HepG2 (cell line): ENCODE data around the gene AGMO. TPM values are rescaled to one million over a fixed set of nuclear protein-coding genes. Genes with fewer than 3 reads are reported as not detected.
A peak's percentile ranks its signal among the peaks of the same experiment; 100 is the strongest.

ENCODE experiments used
- ATAC-seq: fragments of 200-7000 bp; cut with Tn5 transposase; 3 replicates; pipeline ENCODE4 v1.9.1; 2020; ENCODE audit warnings: mild to moderate bottlenecking, moderate library complexity
- Bru-seq: library from RNA; stranded (reverse); fragments of 400-500 nt; gene quantifications from one replicate; lab custom pipeline; 2021; lab: Mats Ljungman, UMichigan
- BruChase-seq, 2 experiments: library from RNA; stranded (reverse); fragments of 400-500 nt; gene quantifications; one replicate each; lab custom pipeline; 2021; lab: Mats Ljungman, UMichigan
- BruUV-seq: library from RNA; stranded (reverse); fragments of 400-500 nt; replicated peaks from 2 replicates; lab custom pipeline; 2021; lab: Mats Ljungman, UMichigan
- CTCF ChIA-PET: fragments of 300-600 bp; formaldehyde crosslinking; extraction: SDS; loops from one replicate; lab custom pipeline; 2021; ENCODE audit warnings: low total read pairs, inconsistent platforms, low intra/inter-chr PET ratio; lab: Yijun Ruan, JAX
- POLR2A ChIA-PET: fragments of 350-600 bp; sonication (Branson Sonifier 250); formaldehyde crosslinking; loops from one replicate; lab custom pipeline; 2020; ENCODE audit warnings: antibody characterized with exemption, inconsistent platforms; lab: Yijun Ruan, JAX
- DNase-seq: peaks from one replicate; pipeline ENCODE4 v3.0.0-alpha.2; 2015; ENCODE audit warnings: low spot score
- FAIRE-seq: peaks from 3 replicates; lab custom pipeline; 2011; peaks lifted over from hg19 to GRCh38; lab: Jason Lieb, UNC
- H2AFZ ChIP-seq: one replicate; pipeline ENCODE4 v1.6.1; 2011; ENCODE audit warnings: low read length, inconsistent platforms
- H3K27ac ChIP-seq: fragments of 300-600 bp; 3 replicates; pipeline ENCODE4 v1.8.0; 2011; ENCODE audit warnings: mixed run types, mild to moderate bottlenecking, mixed read lengths, low read length, inconsistent platforms; ENCODE audit not compliant: insufficient read depth; ENCODE audit errors: extremely low read length
- H3K27me3 ChIP-seq, 2 experiments: fragments of 200-600 bp in 1 of 2; 2 replicates in 1 of 2; 3 replicates in 1 of 2; pipeline versions ENCODE4 v1.6.0 to v1.8.0; 2011; ENCODE audit warnings: low read length in 2 of 2, mild to moderate bottlenecking in 2 of 2, moderate library complexity in 2 of 2, inconsistent platforms in 1 of 2; ENCODE audit not compliant: insufficient read depth in 2 of 2, control insufficient read depth in 1 of 2
- H3K36me3 ChIP-seq, 2 experiments: fragments of 200-600 bp in 1 of 2; replicated peaks in 1 of 2; 2 replicates in 1 of 2; 3 replicates in 1 of 2; pipeline versions ENCODE4 v1.5.1 to v1.8.0; 2011; ENCODE audit warnings: low read length in 2 of 2, inconsistent platforms in 1 of 2; ENCODE audit not compliant: insufficient read depth in 2 of 2, control insufficient read depth in 1 of 2
- H3K4me1 ChIP-seq: 2 replicates; pipeline ENCODE4 v1.5.1; 2012; ENCODE audit warnings: low read length, inconsistent platforms; ENCODE audit not compliant: insufficient read depth
- H3K4me2 ChIP-seq: 2 replicates; pipeline ENCODE4 v1.6.0; 2011; ENCODE audit warnings: low read depth, low read length, inconsistent platforms
- H3K4me3 ChIP-seq, 3 experiments: fragments of 200-600 bp in 1 of 3; sonication (generic), shearing (Covaris generic) in 1 of 3; replicated peaks in 1 of 3; 2 replicates each; pipeline ENCODE4 v1.5.1; 2011 to 2016; ENCODE audit warnings: low read length in 3 of 3, inconsistent platforms in 2 of 3, low read depth in 2 of 3, mild to moderate bottlenecking in 2 of 3, control low read depth in 1 of 3, mixed read lengths in 1 of 3; ENCODE audit not compliant: insufficient read depth in 1 of 3
- H3K79me2 ChIP-seq: one replicate; pipeline ENCODE4 v1.6.1; 2011; ENCODE audit warnings: low read length, inconsistent platforms; ENCODE audit not compliant: insufficient read depth
- H3K9ac ChIP-seq: 2 replicates; pipeline ENCODE4 v1.6.0; 2011; ENCODE audit warnings: mild to moderate bottlenecking, low read depth, low read length, inconsistent platforms; ENCODE audit not compliant: insufficient read depth
- H3K9me3 ChIP-seq: 2 replicates; pipeline ENCODE4 v1.5.1; 2012; ENCODE audit warnings: mild to moderate bottlenecking, low read length
- H4K20me1 ChIP-seq: 2 replicates; pipeline ENCODE4 v1.6.0; 2011; ENCODE audit warnings: inconsistent platforms, mild to moderate bottlenecking, low read length, moderate library complexity; ENCODE audit not compliant: insufficient read depth
- HMG20A ChIP-seq: IDR thresholded peaks from 2 replicates; pipeline ENCODE4 v1.6.1; 2016; ENCODE audit warnings: borderline replicate concordance
- HNF4A ChIP-seq: sonication (generic); formaldehyde crosslinking; IDR thresholded peaks from 2 replicates; pipeline ENCODE4 v1.4.0; 2020; ENCODE audit warnings: missing genetic modification reagents
- SALL1 ChIP-seq: sonication (generic); formaldehyde crosslinking; IDR thresholded peaks from 2 replicates; pipeline ENCODE4 v1.8.0; 2022; ENCODE audit warnings: mild to moderate bottlenecking, missing genetic modification reagents
- ZMYM4 ChIP-seq: sonication (generic); formaldehyde crosslinking; IDR thresholded peaks from 2 replicates; pipeline ENCODE4 v1.8.1; 2023; ENCODE audit warnings: mild to moderate bottlenecking, missing genetic modification reagents
- ZNF3 ChIP-seq: IDR thresholded peaks from 2 replicates; pipeline ENCODE4 v1.7.0; 2017; ENCODE audit warnings: inconsistent platforms
- ZNF33A ChIP-seq: sonication (generic); formaldehyde crosslinking; IDR thresholded peaks from 2 replicates; pipeline ENCODE4 v1.5.1; 2020; ENCODE audit warnings: missing genetic modification reagents, mild to moderate bottlenecking, moderate library complexity, borderline replicate concordance
- WGBS: methylation state at CpG from one replicate; pipeline ENCODE4 v1.1.6; 2017; ENCODE audit warnings: low lambda C conversion rate; 5-methylcytosine and 5-hydroxymethylcytosine counted together
- in situ Hi-C: cut with HindIII; loops from 2 replicates; pipeline ENCODE4 v1.10.0; 2017; ENCODE audit warnings: low pct_unique_long_range_greater_than_20kb; ENCODE audit not compliant: extremely low pct_ligation_motif_present
- intact Hi-C: fragments of 100-400 bp; cut with micrococcal nuclease; formaldehyde crosslinking; loops from one replicate; pipeline ENCODE4 v1.10.0; 2022; ENCODE audit not compliant: unreplicated experiment
- long read RNA-seq, 2 experiments: library from RNA in 1 of 2; library from polyadenylated mRNA in 1 of 2; stranded (forward) in 1 of 2; unstranded in 1 of 2; transcript quantifications; one replicate each; pipeline ENCODE4 v2.0.0, GENCODE V29; 2019 to 2022
- polyA minus RNA-seq, 3 experiments: library from RNA; depleted of rRNA, polyadenylated mRNA; stranded (reverse); fragments of >200 nt; gene quantifications; 2 replicates each; pipeline ENCODE4 v1.2.3, GENCODE V29; 2011; ENCODE audit warnings: low replicate concordance in 1 of 3
- polyA plus RNA-seq, 8 experiments: library from polyadenylated mRNA; depleted of rRNA in 3 of 8; stranded (reverse) in 7 of 8; unstranded in 1 of 8; fragments of >200 nt; fragmentation: Illumina TruSeq in 4 of 8; extraction: Trizol in 4 of 8; gene quantifications; 2 replicates each; pipeline versions ENCODE4 v1.2.1 to v1.2.3, GENCODE V29; 2011 to 2016; ENCODE audit warnings: low read depth in 4 of 8, missing spikeins in 1 of 8, mixed read lengths in 1 of 8; ENCODE audit not compliant: insufficient read depth in 1 of 8
- total RNA-seq, 5 experiments: library from RNA; depleted of rRNA; stranded (reverse); fragments of >200 nt; fragmentation: Illumina TruSeq; extraction: Trizol; gene quantifications; 2 replicates each; pipeline ENCODE4 v1.2.3, GENCODE V29; 2016; ENCODE audit warnings: low read depth in 1 of 5
- TF ChIP-seq, protein P1 (sequence below): sonication (generic); formaldehyde crosslinking; IDR thresholded peaks from 2 replicates; pipeline ENCODE4 v1.4.0; 2020; ENCODE audit warnings: missing genetic modification reagents, borderline replicate concordance

AGMO gene
- 0.22 TPM in 1 of 2 replicates, not detected in the other for total RNA-seq (2016; rRNA removed; fragmentation: Illumina TruSeq; extraction: Trizol)
- total RNA-seq (2016; cell fraction: cytosol; rRNA removed; fragmentation: Illumina TruSeq; extraction: Trizol; ENCODE audit: low read depth) = not detected in 2 replicates
- total RNA-seq (2016; cell fraction: insoluble cytoplasmic fraction; rRNA removed; fragmentation: Illumina TruSeq; extraction: Trizol) = 0.16 and 0.39 TPM in 2 replicates
- total RNA-seq (2016; cell fraction: membrane; rRNA removed; fragmentation: Illumina TruSeq; extraction: Trizol) = 0.09 TPM in 1 of 2 replicates, not detected in the other
- 0.41 and 0.84 TPM in 2 replicates for total RNA-seq (2016; cell fraction: nucleus; rRNA removed; fragmentation: Illumina TruSeq; extraction: Trizol)
- polyA plus RNA-seq (2011; rRNA removed) = 0.47 and 0.50 TPM in 2 replicates
- 0.24 and 0.45 TPM in 2 replicates for polyA plus RNA-seq (2011; cell fraction: cytosol; rRNA removed)
- polyA plus RNA-seq (2011; cell fraction: nucleus; rRNA removed) = 0.26 and 0.38 TPM in 2 replicates
- polyA plus RNA-seq (2012) = 0.21 and 0.98 TPM in 2 replicates
- polyA plus RNA-seq (2016; cell fraction: cytosol; fragmentation: Illumina TruSeq; extraction: Trizol; ENCODE audit: low read depth) = not detected in 2 replicates
- polyA plus RNA-seq (2016; cell fraction: insoluble cytoplasmic fraction; fragmentation: Illumina TruSeq; extraction: Trizol; ENCODE audit: low read depth) = 0.26 TPM in 1 of 2 replicates, not detected in the other
- polyA plus RNA-seq (2016; cell fraction: membrane; fragmentation: Illumina TruSeq; extraction: Trizol; ENCODE audit: low read depth) = not detected in 2 replicates
- 0.17 and 0.18 TPM in 2 replicates for polyA plus RNA-seq (2016; cell fraction: nucleus; fragmentation: Illumina TruSeq; extraction: Trizol; ENCODE audit: insufficient read depth, low read depth)
- 0.62 and 1.1 TPM in 2 replicates for polyA minus RNA-seq (2011; rRNA and poly(A)+ RNA removed; ENCODE audit: low replicate concordance)
- not detected in 2 replicates for polyA minus RNA-seq (2011; cell fraction: cytosol; rRNA and poly(A)+ RNA removed)
- polyA minus RNA-seq (2011; cell fraction: nucleus; rRNA and poly(A)+ RNA removed) = 2.2 and 2.4 TPM in 2 replicates
- percentile 27 among the genes with signal in this experiment for Bru-seq, nascent RNA
- BruChase-seq, experiment 1, labeled RNA remaining after a 6-hour chase = percentile 25 among the genes with signal in this experiment
- BruChase-seq, experiment 2, labeled RNA remaining after a 2-hour chase = percentile 34 among the genes with signal in this experiment
- long read RNA-seq, experiment 1, partial matches to known transcripts = 0 of 3 reads
- long read RNA-seq, experiment 1, other reads (novel, unspliced or antisense) = 1 of 3 reads
- long read RNA-seq, experiment 2, partial matches to known transcripts = 0 of 3 reads
- long read RNA-seq, experiment 2, other reads (novel, unspliced or antisense) = 2 of 3 reads

DNA sequence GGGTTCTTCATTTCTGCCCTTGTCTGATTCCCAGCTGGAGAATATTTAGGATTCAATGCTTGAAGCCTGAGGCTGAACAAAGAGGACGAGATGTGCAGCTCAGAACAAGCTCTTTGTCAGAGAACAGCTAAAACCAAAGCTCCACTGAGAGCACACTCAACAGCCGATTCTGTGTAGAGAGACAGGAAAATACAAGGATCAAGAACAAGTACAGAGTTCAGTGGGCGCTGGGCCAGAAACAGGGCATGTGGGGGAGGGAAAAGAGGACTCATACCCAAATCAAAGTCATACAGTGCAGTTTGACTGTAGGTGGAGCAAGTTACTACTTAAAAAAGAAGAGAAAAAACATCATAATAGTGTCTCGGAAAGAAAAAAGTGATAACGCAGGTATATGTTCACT lies at the start of gene AGMO:
Gene AGMO, minus strand, starts transcription at position 181 of the 400 bp plus-strand sequence.
- DNase-seq (peak; percentile 39), ATAC-seq (peak; percentile 71), FAIRE-seq (peak; percentile 34)
- Histone ChIP-seq H4K20me1 (no peaks in the 10 kb centered on the region), H3K27me3 (no peaks in the 10 kb centered on the region), H3K9me3 (peaks cover 60% of the 10 kb centered on the region), H3K4me3 (peak within 1 kb of the TSS in 2 of 3 experiments; percentile 18 to 35; a peak in 4 of 6 replicates), H3K27ac (peak within 1 kb of the TSS; percentile 57), H3K4me1 (no peaks in the 10 kb centered on the region), H3K9ac (0 out of 2 replicates have a peak within 1 kb of the TSS, but pooled peaks have one; percentile 18), H2AFZ (no peak within 1 kb of the TSS), H3K4me2 (peak within 1 kb of the TSS; percentile 53), H3K36me3 (no peaks in the 10 kb centered on the region), H3K79me2 (no peaks in the 10 kb centered on the region)
- ChIA-PET POLR2A (no interaction called here), CTCF (no interaction called here)
- WGBS = 2% methylated on average over 5 of the region's 5 CpGs
- no TSS peak for BruUV-seq
- TF ChIP-seq ZMYM4 (CRISPR knock-in tag) = peak; percentile 48; the same call in 1 of the 2 replicates
- 0 out of 2 replicates have a peak, but pooled peaks have one; percentile 18 for TF ChIP-seq SALL1 (CRISPR knock-in tag)
- TF ChIP-seq HNF4A = peak; percentile 73
- TF ChIP-seq, protein P1, sequence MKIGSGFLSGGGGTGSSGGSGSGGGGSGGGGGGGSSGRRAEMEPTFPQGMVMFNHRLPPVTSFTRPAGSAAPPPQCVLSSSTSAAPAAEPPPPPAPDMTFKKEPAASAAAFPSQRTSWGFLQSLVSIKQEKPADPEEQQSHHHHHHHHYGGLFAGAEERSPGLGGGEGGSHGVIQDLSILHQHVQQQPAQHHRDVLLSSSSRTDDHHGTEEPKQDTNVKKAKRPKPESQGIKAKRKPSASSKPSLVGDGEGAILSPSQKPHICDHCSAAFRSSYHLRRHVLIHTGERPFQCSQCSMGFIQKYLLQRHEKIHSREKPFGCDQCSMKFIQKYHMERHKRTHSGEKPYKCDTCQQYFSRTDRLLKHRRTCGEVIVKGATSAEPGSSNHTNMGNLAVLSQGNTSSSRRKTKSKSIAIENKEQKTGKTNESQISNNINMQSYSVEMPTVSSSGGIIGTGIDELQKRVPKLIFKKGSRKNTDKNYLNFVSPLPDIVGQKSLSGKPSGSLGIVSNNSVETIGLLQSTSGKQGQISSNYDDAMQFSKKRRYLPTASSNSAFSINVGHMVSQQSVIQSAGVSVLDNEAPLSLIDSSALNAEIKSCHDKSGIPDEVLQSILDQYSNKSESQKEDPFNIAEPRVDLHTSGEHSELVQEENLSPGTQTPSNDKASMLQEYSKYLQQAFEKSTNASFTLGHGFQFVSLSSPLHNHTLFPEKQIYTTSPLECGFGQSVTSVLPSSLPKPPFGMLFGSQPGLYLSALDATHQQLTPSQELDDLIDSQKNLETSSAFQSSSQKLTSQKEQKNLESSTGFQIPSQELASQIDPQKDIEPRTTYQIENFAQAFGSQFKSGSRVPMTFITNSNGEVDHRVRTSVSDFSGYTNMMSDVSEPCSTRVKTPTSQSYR (CRISPR knock-in tag) = peak; percentile 69; the same call in 1 of the 2 replicates
- peak; percentile 37; the same call in 1 of the 2 replicates for TF ChIP-seq HMG20A (CRISPR knock-in tag)
- TF ChIP-seq ZNF33A (CRISPR knock-in tag) = no peak
- no peak for TF ChIP-seq ZNF3 (CRISPR knock-in tag)
- intact Hi-C loops (loop anchor here (10.0 kb wide), 1 partner anchor 63 kb away; no protein-coding TSS in a partner anchor), in situ Hi-C loops (no loop called here)
